ENCODE measurements around the gene LOX.
A peak's percentile ranks its signal among the peaks of the same experiment; 100 is the strongest.

DNA sequence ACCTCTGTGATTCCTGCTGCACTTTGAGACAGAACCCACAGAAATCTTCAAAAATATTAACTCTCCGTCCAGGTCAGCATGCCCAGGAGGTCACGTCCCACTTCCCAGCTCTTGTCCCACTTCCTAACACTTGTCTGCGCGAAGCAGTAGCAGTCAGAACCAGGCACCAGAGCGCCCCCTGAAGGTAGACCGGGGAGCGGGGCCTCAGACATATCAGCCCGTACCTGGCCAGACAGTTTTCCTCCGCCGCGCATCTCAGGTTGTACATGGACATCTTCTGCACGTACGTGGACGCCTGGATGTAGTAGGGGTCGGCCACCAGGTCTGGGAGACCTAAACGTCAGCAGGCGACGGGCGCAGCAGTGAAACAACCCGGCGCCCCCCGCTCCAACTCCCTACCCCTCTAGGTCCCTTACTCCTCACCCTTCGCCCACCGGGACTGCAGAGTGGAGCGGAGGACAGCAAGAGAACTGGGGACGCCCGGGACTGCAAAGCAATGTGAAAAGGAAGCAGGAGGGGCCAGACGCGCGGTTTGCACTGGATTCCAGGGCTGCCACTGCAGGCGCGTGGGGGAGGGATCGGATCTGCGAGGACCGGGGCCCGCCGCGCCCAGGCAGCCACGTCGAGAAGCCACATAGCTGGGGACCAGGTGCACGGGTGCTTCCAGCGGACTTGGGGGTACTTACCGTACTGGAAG lies 1.2 kb downstream of the LOX start:
- TF ChIP-seq, protein P1, sequence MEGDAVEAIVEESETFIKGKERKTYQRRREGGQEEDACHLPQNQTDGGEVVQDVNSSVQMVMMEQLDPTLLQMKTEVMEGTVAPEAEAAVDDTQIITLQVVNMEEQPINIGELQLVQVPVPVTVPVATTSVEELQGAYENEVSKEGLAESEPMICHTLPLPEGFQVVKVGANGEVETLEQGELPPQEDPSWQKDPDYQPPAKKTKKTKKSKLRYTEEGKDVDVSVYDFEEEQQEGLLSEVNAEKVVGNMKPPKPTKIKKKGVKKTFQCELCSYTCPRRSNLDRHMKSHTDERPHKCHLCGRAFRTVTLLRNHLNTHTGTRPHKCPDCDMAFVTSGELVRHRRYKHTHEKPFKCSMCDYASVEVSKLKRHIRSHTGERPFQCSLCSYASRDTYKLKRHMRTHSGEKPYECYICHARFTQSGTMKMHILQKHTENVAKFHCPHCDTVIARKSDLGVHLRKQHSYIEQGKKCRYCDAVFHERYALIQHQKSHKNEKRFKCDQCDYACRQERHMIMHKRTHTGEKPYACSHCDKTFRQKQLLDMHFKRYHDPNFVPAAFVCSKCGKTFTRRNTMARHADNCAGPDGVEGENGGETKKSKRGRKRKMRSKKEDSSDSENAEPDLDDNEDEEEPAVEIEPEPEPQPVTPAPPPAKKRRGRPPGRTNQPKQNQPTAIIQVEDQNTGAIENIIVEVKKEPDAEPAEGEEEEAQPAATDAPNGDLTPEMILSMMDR (IDR thresholded peaks at IDR 0.05; ENCODE audit: low read length): peak; percentile 29; the same call in 1 of the 2 replicates
- TF ChIP-seq EZH2 (IDR thresholded peaks at IDR 0.05; ENCODE audit: borderline replicate concordance, low read length): no peak

All from OCI-LY1 (cell line).